SKM-1 treated with dmso at 0.1 percent for 144 hours (cell line): ENCODE results near the gene LCTL.
A peak's percentile ranks its signal among the peaks of the same experiment; 100 is the strongest.
"Not testable (repeated sequence)": the region's sequence is repeated elsewhere in the genome, so short reads cannot be mapped to it uniquely, and the experiment has no call there.

Experiments
- DNase-seq: peaks from one replicate; lab custom pipeline; 2025; ENCODE audit not compliant: unreplicated experiment; lab: John Stamatoyannopoulos, UW

LCTL gene

DNA sequence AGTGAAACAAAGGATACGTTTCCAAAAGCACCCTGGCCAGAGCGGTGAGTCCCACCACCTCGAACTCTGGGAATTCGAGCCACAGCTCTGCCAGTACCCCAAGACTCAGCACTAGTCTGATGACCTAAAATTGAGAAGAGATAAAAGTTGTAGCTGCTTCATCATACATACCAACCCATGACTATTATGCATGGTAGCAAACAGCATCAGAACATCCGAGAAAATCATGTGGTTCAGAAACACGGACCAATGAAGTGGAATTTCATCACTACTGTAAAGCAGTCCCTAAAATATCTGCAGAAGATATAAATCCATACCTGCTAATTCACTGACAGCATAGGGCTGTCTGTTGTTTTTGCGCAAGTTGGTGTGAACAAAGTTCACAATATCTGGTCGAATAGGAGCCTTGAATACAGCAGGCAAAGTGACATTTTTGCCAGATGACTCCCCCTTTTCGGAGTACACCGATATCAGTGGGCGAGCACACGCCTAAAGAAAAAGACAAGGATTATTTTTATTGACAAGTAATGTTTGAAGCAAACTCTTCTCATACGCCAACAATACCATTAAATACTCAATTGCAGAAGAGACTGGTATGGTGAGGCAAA lies 62.7 kb downstream of the LCTL start:
- not testable (repeated sequence) for DNase-seq

DNA sequence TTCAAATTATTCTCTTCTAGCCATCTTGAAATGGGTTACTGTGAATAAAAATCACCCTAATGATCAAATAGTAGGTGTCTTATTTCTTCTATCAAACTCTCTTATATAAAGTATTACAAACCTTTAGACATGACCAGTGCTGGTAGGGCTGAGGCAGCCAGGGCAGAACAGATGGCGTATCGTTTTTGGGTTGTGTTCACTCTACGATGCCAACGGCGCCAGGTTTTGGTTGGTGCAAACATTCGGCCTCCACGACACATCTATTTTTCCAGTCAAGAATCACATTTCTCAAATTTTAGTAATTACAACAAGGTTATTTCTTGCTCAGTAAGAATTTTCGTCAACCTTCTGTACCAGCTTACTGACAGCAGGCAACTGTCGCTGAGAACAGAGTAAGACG lies 63.3 kb downstream of the LCTL start:
- DNase-seq: no peak

DNA sequence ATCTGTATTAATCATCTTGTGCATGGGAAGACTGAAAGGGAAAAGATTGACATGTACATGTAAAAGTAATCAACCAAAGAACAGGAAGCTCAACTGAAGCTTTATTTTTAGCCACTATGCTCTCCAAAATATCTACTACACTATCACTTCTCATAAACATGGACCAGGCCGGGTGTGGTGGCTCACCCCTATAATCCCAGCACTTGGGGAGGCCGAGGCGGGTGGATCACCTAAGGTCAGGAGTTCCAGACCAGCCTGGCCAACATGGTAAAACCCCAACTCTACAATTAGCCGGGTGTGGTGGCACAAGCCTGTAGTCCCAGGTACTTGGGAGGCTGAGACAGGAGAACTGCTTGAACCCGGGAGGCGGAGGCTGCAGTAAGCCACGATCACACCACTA lies 65.5 kb downstream of the LCTL start:
- not testable (repeated sequence) for DNase-seq

DNA sequence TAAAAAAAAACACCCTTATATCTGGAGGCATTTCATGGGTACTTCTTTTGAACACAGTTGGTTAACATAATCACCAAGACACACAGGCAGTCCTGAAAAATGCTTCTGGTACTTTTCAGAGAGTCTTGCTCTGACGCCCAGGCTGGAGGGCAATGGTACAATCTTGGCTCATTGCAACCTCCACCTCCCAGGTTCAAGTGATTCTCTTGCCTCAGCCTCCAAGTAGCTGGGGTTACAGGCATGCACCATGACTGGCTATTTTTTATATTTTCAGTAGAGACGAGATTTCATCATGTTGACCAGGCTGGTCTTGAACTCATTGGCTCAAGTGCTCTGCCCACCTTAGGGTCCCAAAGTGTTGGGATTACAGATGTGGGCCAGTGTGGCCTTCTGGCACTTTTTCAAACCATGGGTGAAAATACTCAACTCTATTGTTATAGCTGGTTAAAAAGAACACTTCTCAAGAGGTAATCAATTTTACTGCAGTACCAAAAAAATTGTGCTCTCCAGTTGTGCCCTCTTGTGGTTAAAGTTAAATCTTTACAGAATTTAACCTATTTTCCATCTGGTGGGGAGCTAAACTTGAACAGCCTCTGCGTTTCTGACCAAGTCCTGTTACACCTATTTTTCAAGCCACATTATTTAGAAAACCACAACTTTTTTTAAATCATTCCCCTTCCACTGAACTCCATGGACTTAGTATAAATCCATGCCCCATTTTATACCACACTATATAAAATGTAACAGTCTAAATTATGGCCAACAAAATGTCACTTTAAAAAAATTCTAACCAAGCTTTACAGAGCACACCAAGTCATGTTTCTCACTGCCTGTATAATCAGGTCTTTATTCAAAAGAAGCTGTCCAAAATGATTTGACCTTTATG lies 67.1 kb downstream of the LCTL start:
- DNase-seq: peak; percentile 19
